Hematopoietic multipotent progenitor cell (in vitro differentiated cells): ENCODE results near the gene SIRT3. TPM values are rescaled to one million over a fixed set of nuclear protein-coding genes. Genes with fewer than 3 reads are reported as not detected.
"Not testable (repeated sequence)": the region's sequence is repeated elsewhere in the genome, so short reads cannot be mapped to it uniquely, and the experiment has no call there.

Experiments used
- DNase-seq, 3 donors: peaks; one replicate each; pipeline ENCODE4 v3.0.0-alpha.2; 2011 to 2015; ENCODE audit warnings: low read depth in 2 of 3, low spot score in 2 of 3
- total RNA-seq: library from RNA; depleted of rRNA; stranded (reverse); fragments of >200 nt; gene quantifications from one replicate; pipeline ENCODE4 v1.2.3, GENCODE V29; 2012

The SIRT3 gene
- total RNA-seq, 1 donor: 17.8 TPM

GRCh38 chr11:244376-244775 lies 8.2 kb upstream of the SIRT3 start:
- DNase-seq: no peak

GRCh38 chr11:241634-242033 lies 5.5 kb upstream of the SIRT3 start:
- DNase-seq: no peak

GRCh38 chr11:240315-240714 lies 4.2 kb upstream of the SIRT3 start:
- DNase-seq: no peak

GRCh38 chr11:238346-238745 lies 2.2 kb upstream of the SIRT3 start:
- not testable (repeated sequence) for DNase-seq

GRCh38 chr11:236774-237767 lies 929 bp upstream of the SIRT3 start, which contains the start of gene PSMD13:
TSS of gene PSMD13 (plus strand) at chr11:236976. CDS start at chr11:237050, 74 bp downstream.
- peak; percentile 10 to 89 (median 88) for DNase-seq

GRCh38 chr11:235609-235996 lies 539 bp downstream of the SIRT3 start:
- DNase-seq: peak in 2 of 3 donors; percentile 48 to 50

- no peak for DNase-seq
These were observed 962 bp downstream of the SIRT3 start for GRCh38 chr11:235180-235579.

- no peak for DNase-seq
These were observed 3.2 kb downstream of the SIRT3 start for GRCh38 chr11:232783-233565.

GRCh38 chr11:230431-230830 lies 5.7 kb downstream of the SIRT3 start:
- DNase-seq: no peak

GRCh38 chr11:227824-228379 lies 8.2 kb downstream of the SIRT3 start:
- no peak for DNase-seq

- DNase-seq: no peak
These were observed 10.2 kb downstream of the SIRT3 start for GRCh38 chr11:225734-226453.

- no peak for DNase-seq
These were observed 11.7 kb downstream of the SIRT3 start for GRCh38 chr11:224424-224823.

GRCh38 chr11:223884-224283 lies 12.3 kb downstream of the SIRT3 start:
- DNase-seq: no peak

- no peak for DNase-seq
These were observed 12.9 kb downstream of the SIRT3 start for GRCh38 chr11:223026-223789.

GRCh38 chr11:221998-222789 lies 13.9 kb downstream of the SIRT3 start:
- DNase-seq: no peak

GRCh38 chr11:221539-221938 lies 14.6 kb downstream of the SIRT3 start:
- DNase-seq: no peak

GRCh38 chr11:220641-221215 lies 15.4 kb downstream of the SIRT3 start:
- peak in 1 of 3 donors; percentile 27 for DNase-seq

- DNase-seq: no peak
These were observed 17.1 kb downstream of the SIRT3 start for GRCh38 chr11:218815-219593.
